IMR-90 (cell line): ENCODE measurements around the gene PIGM. TPM values are rescaled to one million over a fixed set of nuclear protein-coding genes. Genes with fewer than 3 reads are reported as not detected.

ENCODE experiments used
- ATAC-seq: fragments of 200-7000 bp; cut with Tn5 transposase; 2 replicates; pipeline ENCODE4 v1.9.1; 2020; ENCODE audit warnings: low read depth, mild to moderate bottlenecking, moderate library complexity
- BruUV-seq: library from RNA; stranded (reverse); fragments of 400-500 nt; replicated peaks from 2 replicates; lab custom pipeline; 2021; lab: Mats Ljungman, UMichigan
- CTCF ChIA-PET: fragments of 300-600 bp; formaldehyde crosslinking; extraction: SDS; loops from one replicate; lab custom pipeline; 2021; ENCODE audit warnings: antibody characterized with exemption; lab: Yijun Ruan, JAX
- POLR2A ChIA-PET: fragments of 300-600 bp; sonication (Branson Sonifier 250); formaldehyde crosslinking; loops from one replicate; lab custom pipeline; 2022; ENCODE audit warnings: antibody characterized with exemption; ENCODE audit not compliant: unreplicated experiment; lab: Charles Lee
- DNase-seq: peaks from one replicate; pipeline ENCODE4 v3.0.0; 2013
- H2AFZ ChIP-seq: replicated peaks from 2 replicates; pipeline ENCODE3; 2013; ENCODE audit warnings: low read length, mild to moderate bottlenecking; ENCODE audit not compliant: poor library complexity
- H2AK5ac ChIP-seq: 2 replicates; pipeline ENCODE4 v1.6.1; 2013; ENCODE audit warnings: low read depth, low read length, inconsistent platforms
- H2AK9ac ChIP-seq: replicated peaks from 2 replicates; pipeline ENCODE3; 2013; ENCODE audit warnings: mild to moderate bottlenecking, low read depth, low read length, moderate library complexity; ENCODE audit not compliant: poor library complexity
- H2BK120ac ChIP-seq: 2 replicates; pipeline ENCODE4 v1.6.1; 2013; ENCODE audit warnings: low read depth, low read length, inconsistent platforms
- H2BK15ac ChIP-seq: 3 replicates; pipeline ENCODE4 v1.6.1; 2013; ENCODE audit warnings: low read depth, low read length, inconsistent platforms
- H2BK20ac ChIP-seq: 2 replicates; pipeline ENCODE4 v1.6.1; 2013; ENCODE audit warnings: low read depth, mild to moderate bottlenecking, inconsistent platforms, low read length, moderate library complexity
- H2BK5ac ChIP-seq: 2 replicates; pipeline ENCODE4 v1.6.1; 2013; ENCODE audit warnings: mild to moderate bottlenecking, low read depth, low read length, inconsistent platforms; ENCODE audit not compliant: poor library complexity, severe bottlenecking
- H3K14ac ChIP-seq: replicated peaks from 2 replicates; pipeline ENCODE4 v1.6.1; 2013; ENCODE audit warnings: low read depth, low read length, inconsistent platforms
- H3K18ac ChIP-seq: 2 replicates; pipeline ENCODE4 v1.6.1; 2013; ENCODE audit warnings: low read depth, low read length, control low read depth
- H3K23ac ChIP-seq: 2 replicates; pipeline ENCODE4 v1.6.1; 2013; ENCODE audit warnings: low read depth, low read length, inconsistent platforms
- H3K27ac ChIP-seq: 2 replicates; pipeline ENCODE4 v1.5.1; 2013; ENCODE audit warnings: mild to moderate bottlenecking, control low read depth, low read length; ENCODE audit not compliant: insufficient read depth
- H3K27me3 ChIP-seq: 2 replicates; pipeline ENCODE4 v1.6.1; 2013; ENCODE audit warnings: low read length; ENCODE audit not compliant: control insufficient read depth, insufficient read depth
- H3K36me3 ChIP-seq: 2 replicates; pipeline ENCODE4 v1.6.1; 2013; ENCODE audit warnings: low read length, mixed read lengths; ENCODE audit not compliant: control insufficient read depth, insufficient read depth
- H3K4ac ChIP-seq: 2 replicates; pipeline ENCODE4 v1.6.1; 2013; ENCODE audit warnings: low read depth, low read length, inconsistent platforms
- H3K4me1 ChIP-seq: 2 replicates; pipeline ENCODE4 v1.6.1; 2013; ENCODE audit warnings: low read length, mixed read lengths; ENCODE audit not compliant: control insufficient read depth, insufficient read depth
- H3K4me2 ChIP-seq: 2 replicates; pipeline ENCODE4 v1.6.1; 2013; ENCODE audit warnings: low read depth, mild to moderate bottlenecking, control low read depth, low read length, moderate library complexity
- H3K4me3 ChIP-seq: 2 replicates; pipeline ENCODE4 v1.5.1; 2013; ENCODE audit warnings: low read depth, mild to moderate bottlenecking, control low read depth, low read length, moderate library complexity; ENCODE audit not compliant: insufficient read depth
- H3K56ac ChIP-seq: 2 replicates; pipeline ENCODE4 v1.6.1; 2013; ENCODE audit warnings: low read length, inconsistent platforms; ENCODE audit not compliant: insufficient read depth; ENCODE audit errors: extremely low read depth
- H3K79me1 ChIP-seq, 2 experiments: 2 replicates each; pipeline ENCODE4 v1.6.1; 2013; ENCODE audit warnings: low read length in 2 of 2, inconsistent platforms in 1 of 2, low read depth in 1 of 2
- H3K9ac ChIP-seq: 2 replicates; pipeline ENCODE4 v1.6.1; 2013; ENCODE audit warnings: low read depth, low read length, control low read depth
- H3K9me1 ChIP-seq: 2 replicates; pipeline ENCODE4 v1.6.1; 2013; ENCODE audit warnings: low read length, inconsistent platforms; ENCODE audit not compliant: insufficient read depth
- H3K9me3 ChIP-seq: 2 replicates; pipeline ENCODE4 v1.6.1; 2013; ENCODE audit warnings: low read length; ENCODE audit not compliant: control insufficient read depth, insufficient read depth
- H4K20me1 ChIP-seq: 2 replicates; pipeline ENCODE4 v1.6.1; 2013; ENCODE audit warnings: low read length, inconsistent platforms; ENCODE audit not compliant: insufficient read depth
- H4K5ac ChIP-seq: 2 replicates; pipeline ENCODE4 v1.6.1; 2013; ENCODE audit warnings: mild to moderate bottlenecking, low read depth, low read length, control low read depth
- H4K8ac ChIP-seq, 2 experiments: 2 replicates each; pipeline ENCODE4 v1.6.1; 2013; ENCODE audit warnings: low read depth in 2 of 2, low read length in 2 of 2, control low read depth in 1 of 2, inconsistent platforms in 1 of 2
- H4K91ac ChIP-seq: 2 replicates; pipeline ENCODE4 v1.6.1; 2013; ENCODE audit warnings: low read depth, low read length, inconsistent platforms; ENCODE audit not compliant: insufficient read depth
- CEBPB ChIP-seq: IDR thresholded peaks from 2 replicates; pipeline ENCODE4 v1.6.1; 2012; ENCODE audit warnings: low read depth, low read length, improper control_type of control experiment
- FOS ChIP-seq: fragments of 150-350 bp; IDR thresholded peaks from 2 replicates; pipeline ENCODE4 v1.6.1; 2016; ENCODE audit warnings: low read depth, low read length
- POLR2A ChIP-seq: IDR thresholded peaks from 2 replicates; pipeline ENCODE4 v1.6.1; 2012; ENCODE audit warnings: mild to moderate bottlenecking, low read depth, low read length
- RCOR1 ChIP-seq: IDR thresholded peaks from 2 replicates; pipeline ENCODE4 v1.6.1; 2012; ENCODE audit warnings: mild to moderate bottlenecking, low read length, improper control_type of control experiment; ENCODE audit not compliant: insufficient replicate concordance
- SMC3 ChIP-seq: fragments of 150-350 bp; IDR thresholded peaks from 2 replicates; pipeline ENCODE4 v1.6.1; 2016; ENCODE audit warnings: low read depth, mild to moderate bottlenecking, antibody characterized with exemption, low read length, moderate library complexity
- USF2 ChIP-seq: fragments of 150-350 bp; IDR thresholded peaks from 2 replicates; pipeline ENCODE4 v1.6.1; 2017; ENCODE audit warnings: mild to moderate bottlenecking, antibody characterized with exemption, low read length, low read depth
- WGBS, 2 experiments: methylation state at CpG; one replicate each; pipeline versions ENCODE4 v1.1.5 to v1.1.7; 2013; ENCODE audit warnings: missing lambda C conversion rate in 2 of 2; ENCODE audit not compliant: insufficient read length in 1 of 2; ENCODE audit errors: extremely low coverage in 2 of 2; 5-methylcytosine and 5-hydroxymethylcytosine counted together
- dilution Hi-C: fragments of 300-500 bp; cut with HindIII; formaldehyde crosslinking; loops from one replicate; pipeline ENCODE4 v1.14.3; 2018; ENCODE audit warnings: low sequenced_read_pairs; ENCODE audit not compliant: unreplicated experiment
- in situ Hi-C: fragments of 300-500 bp; cut with MboI; formaldehyde crosslinking; loops from 3 replicates; pipeline ENCODE4 v1.14.3; 2019; ENCODE audit warnings: low sequenced_read_pairs, inconsistent platforms, mixed read lengths
- intact Hi-C: fragments of 100-400 bp; cut with micrococcal nuclease; formaldehyde crosslinking; loops from 2 replicates; pipeline ENCODE4 v1.10.0; 2022
- polyA plus RNA-seq, 3 experiments: library from polyadenylated mRNA; depleted of rRNA; stranded (reverse); fragments of >200 nt; gene quantifications; 2 replicates each; pipeline ENCODE4 v1.2.3, GENCODE V29; 2012; ENCODE audit warnings: low replicate concordance in 1 of 3
- total RNA-seq: library from RNA; depleted of rRNA; stranded (reverse); fragments of >200 nt; gene quantifications from 2 replicates; pipeline ENCODE4 v1.2.3, GENCODE V29; 2012

The PIGM gene
- total and polyA plus RNA-seq, 2 of the 4 experiments (the other 2 are of a cell fraction): 2.9 TPM

GRCh38 chr1:160024195-160024905 lies 7.4 kb downstream of the PIGM start:
- no peak for ATAC-seq
- Histone ChIP-seq H3K9me3 (no peaks in the 10 kb centered on the region), H3K9ac (no peak overlapping the region), H3K9me1 (no peaks in the 10 kb centered on the region), H3K27ac (no peak overlapping the region), H3K14ac (no peak overlapping the region), H2AFZ (no peak overlapping the region), H3K4me3 (no peak overlapping the region), H3K23ac (no peak overlapping the region), H2BK120ac (no peak overlapping the region), H2AK5ac (no peak overlapping the region), H2AK9ac (no peak overlapping the region), H3K36me3 (no peaks in the 10 kb centered on the region), H3K4ac (no peak overlapping the region), H2BK15ac (no peak overlapping the region), H4K20me1 (no peaks in the 10 kb centered on the region), H3K79me1 (no peaks in the 10 kb centered on the region), H3K56ac (no peak overlapping the region), H3K4me1 (peaks cover 4% of the 10 kb centered on the region), H4K91ac (no peak overlapping the region), H3K27me3 (peaks cover 13% of the 10 kb centered on the region), H4K8ac (no peak overlapping the region), H4K5ac (no peak overlapping the region), H3K4me2 (no peak overlapping the region), H3K18ac (no peak overlapping the region), H2BK20ac (no peak overlapping the region), H2BK5ac (no peak overlapping the region)
- in situ Hi-C loops (no loop called here), intact Hi-C loops (no loop called here), dilution Hi-C loops (no loop called here)
- no TSS peak for BruUV-seq
- ChIA-PET POLR2A (no interaction called here), CTCF (interaction anchor here (6.5 kb wide), 1 partner anchor 18 kb away, joined by 34 read pairs; no protein-coding TSS in a partner anchor)
- TF ChIP-seq SMC3 (no peak), CEBPB (no peak), FOS (no peak), POLR2A (no peak), USF2 (no peak), RCOR1 (no peak)
- no CpG with 5 or more reads among the region's 2 CpGs for WGBS, 2 experiments
- no peak for DNase-seq
